RWPE1 (cell line): ENCODE results near the gene ARHGDIA.
A peak's percentile ranks its signal among the peaks of the same experiment; 100 is the strongest.

ENCODE experiments used
- CTCF ChIA-PET: fragments of 350-600 bp; sonication (Branson Sonifier 250); formaldehyde crosslinking; extraction: SDS; loops from one replicate; lab custom pipeline; 2021; lab: Yijun Ruan, JAX
- POLR2A ChIA-PET: fragments of 400-600 bp; formaldehyde crosslinking; extraction: SDS; loops from one replicate; lab custom pipeline; 2020; ENCODE audit warnings: antibody characterized with exemption; ENCODE audit not compliant: low non-redundant PET; lab: Yijun Ruan, JAX
- DNase-seq: peaks from one replicate; pipeline ENCODE4 v3.0.0; 2012; ENCODE audit warnings: low spot score
- H3K27ac ChIP-seq: fragments of 450-650 bp; 2 replicates; pipeline ENCODE4 v1.5.1; 2017
- CTCF ChIP-seq: fragments of 450-650 bp; conservative IDR thresholded peaks from 2 replicates; pipeline ENCODE4 v1.5.1; 2017; ENCODE audit warnings: low read depth, mild to moderate bottlenecking

The ARHGDIA gene

GRCh38 chr17:81865358-81865732, 5.8 kb downstream of the ARHGDIA start:
- POLR2A ChIA-PET: no interaction called here
- DNase-seq: no peak

GRCh38 chr17:81863833-81864768, 7.0 kb downstream of the ARHGDIA start:
- ChIA-PET CTCF (interaction anchor here (0.7 kb wide), 1 partner anchor 1698 kb away, joined by 3 read pairs; no protein-coding TSS in a partner anchor), POLR2A (no interaction called here)
- no peak for TF ChIP-seq CTCF
- no peak for DNase-seq
- H3K27ac ChIP-seq: peak overlapping the region; percentile 97

More at GRCh38 chr17:81865358-81865732, 5.8 kb downstream of the ARHGDIA start:
- peak overlapping the region; percentile 97 for H3K27ac ChIP-seq
- no peak for TF ChIP-seq CTCF
- CTCF ChIA-PET: interaction anchor here (0.5 to 0.7 kb wide), 2 partner anchors 38 to 143 kb away, joined by 3 to 5 read pairs; no protein-coding TSS in a partner anchor

GRCh38 chr17:81863123-81863675, 7.9 kb downstream of the ARHGDIA start:
- ChIA-PET CTCF (interaction anchor here (0.7 kb wide), 1 partner anchor 1697 kb away, joined by 3 read pairs; no protein-coding TSS in a partner anchor), POLR2A (no interaction called here)
- peak overlapping the region; percentile 97 for H3K27ac ChIP-seq
- no peak for TF ChIP-seq CTCF
- no peak for DNase-seq

GRCh38 chr17:81860756-81861568, 10.2 kb downstream of the ARHGDIA start:
- ChIA-PET POLR2A (interaction anchor here (0.5 to 1.0 kb wide), 3 partner anchors 9 to 12 kb away, joined by 3 to 6 read pairs (median 4); no protein-coding TSS in a partner anchor), CTCF (interaction anchor here (1.2 kb wide), 1 partner anchor 9 kb away, joined by 4 read pairs; no protein-coding TSS in a partner anchor)
- DNase-seq: peak; percentile 99
- TF ChIP-seq CTCF: no peak
- H3K27ac ChIP-seq: peak overlapping the region; percentile 97

- ChIA-PET POLR2A (interaction anchor here (0.6 to 1.0 kb wide), 2 partner anchors 11 to 27 kb away, joined by 3 to 6 read pairs; no protein-coding TSS in a partner anchor), CTCF (interaction anchor here (0.6 to 1.3 kb wide), 3 partner anchors 9 to 99 kb away, joined by 3 to 5 read pairs (median 4); no protein-coding TSS in a partner anchor)
- DNase-seq: no peak
- no peak for TF ChIP-seq CTCF
- peak within 1 kb of the TSS; percentile 97 for H3K27ac ChIP-seq
Measured at GRCh38 chr17:81859906-81860755, 11.0 kb downstream of the ARHGDIA start, which contains the start of gene P4HB. TSS of gene P4HB (minus strand) at chr17:81860535. CDS start at chr17:81860471, 64 bp downstream.
